ENCODE measurements around the gene CPNE6.

CPNE6 gene

GRCh38 chr14:24116128-24116814 is 44.9 kb downstream of the CPNE6 start:
- no peak overlapping the region for H3K4me3 ChIP-seq (ENCODE audit: insufficient read depth, low read depth, low read length)
- WGBS, 2 experiments = 89 to 95% methylated on average over 6 of the region's 6 CpGs

GRCh38 chr14:24117179-24117578 is 45.8 kb downstream of the CPNE6 start:
- Histone ChIP-seq H3K4me1 (ENCODE audit: control insufficient read depth, insufficient read depth, low read length) (no peaks in the 10 kb centered on the region), H3K36me3 (ENCODE audit: control insufficient read depth, insufficient read depth, low read length) (peaks cover 31% of the 10 kb centered on the region), H3K27ac (ENCODE audit: insufficient read depth, low read depth, low read length, poor library complexity, severe bottlenecking) (no peak overlapping the region), H3K9me3 (ENCODE audit: control insufficient read depth, low read length) (no peaks in the 10 kb centered on the region), H3K4me3 (ENCODE audit: insufficient read depth, low read depth, low read length) (no peak overlapping the region), H3K27me3 (ENCODE audit: control insufficient read depth, insufficient read depth, low read length, poor library complexity, severe bottlenecking) (no peaks in the 10 kb centered on the region)
- WGBS, 2 experiments = 93 to 94% methylated on average over 6 of the region's 6 CpGs

More at GRCh38 chr14:24116128-24116814, 44.9 kb downstream of the CPNE6 start:
- H3K27ac ChIP-seq (ENCODE audit: insufficient read depth, low read depth, low read length, poor library complexity, severe bottlenecking) = no peak overlapping the region
- H3K27me3 ChIP-seq (ENCODE audit: control insufficient read depth, insufficient read depth, low read length, poor library complexity, severe bottlenecking) = no peaks in the 10 kb centered on the region
- H3K36me3 ChIP-seq (ENCODE audit: control insufficient read depth, insufficient read depth, low read length) = peaks cover 29% of the 10 kb centered on the region
- no peaks in the 10 kb centered on the region for H3K4me1 ChIP-seq (ENCODE audit: control insufficient read depth, insufficient read depth, low read length)
- H3K9me3 ChIP-seq (ENCODE audit: control insufficient read depth, low read length) = no peaks in the 10 kb centered on the region

DNA sequence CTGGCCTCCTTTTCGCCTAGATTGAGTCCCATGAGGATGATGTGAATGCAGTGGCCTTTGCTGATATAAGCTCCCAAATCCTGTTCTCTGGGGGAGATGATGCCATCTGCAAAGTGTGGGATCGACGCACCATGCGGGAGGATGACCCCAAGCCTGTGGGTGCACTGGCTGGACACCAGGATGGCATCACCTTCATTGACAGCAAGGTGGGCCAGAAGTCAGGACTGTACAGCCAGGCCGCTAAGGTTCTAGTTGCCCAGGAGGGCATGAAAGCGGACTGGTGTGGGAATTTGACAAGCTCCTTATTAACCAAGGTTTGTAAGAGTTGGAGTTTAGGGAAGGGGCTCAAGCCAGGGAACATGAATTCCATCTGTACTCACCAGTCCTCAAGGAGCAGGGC is 48.3 kb downstream of the CPNE6 start:
- no peaks in the 10 kb centered on the region for H3K4me1 ChIP-seq (ENCODE audit: control insufficient read depth, insufficient read depth, low read length)
- no peaks in the 10 kb centered on the region for H3K27me3 ChIP-seq (ENCODE audit: control insufficient read depth, insufficient read depth, low read length, poor library complexity, severe bottlenecking)
- peaks cover 38% of the 10 kb centered on the region for H3K36me3 ChIP-seq (ENCODE audit: control insufficient read depth, insufficient read depth, low read length)
- no peak overlapping the region for H3K4me3 ChIP-seq (ENCODE audit: insufficient read depth, low read depth, low read length)
- H3K27ac ChIP-seq (ENCODE audit: insufficient read depth, low read depth, low read length, poor library complexity, severe bottlenecking) = no peak overlapping the region
- 95 to 98% methylated on average over 6 of the region's 6 CpGs for WGBS, 2 experiments
- no peaks in the 10 kb centered on the region for H3K9me3 ChIP-seq (ENCODE audit: control insufficient read depth, low read length)

DNA sequence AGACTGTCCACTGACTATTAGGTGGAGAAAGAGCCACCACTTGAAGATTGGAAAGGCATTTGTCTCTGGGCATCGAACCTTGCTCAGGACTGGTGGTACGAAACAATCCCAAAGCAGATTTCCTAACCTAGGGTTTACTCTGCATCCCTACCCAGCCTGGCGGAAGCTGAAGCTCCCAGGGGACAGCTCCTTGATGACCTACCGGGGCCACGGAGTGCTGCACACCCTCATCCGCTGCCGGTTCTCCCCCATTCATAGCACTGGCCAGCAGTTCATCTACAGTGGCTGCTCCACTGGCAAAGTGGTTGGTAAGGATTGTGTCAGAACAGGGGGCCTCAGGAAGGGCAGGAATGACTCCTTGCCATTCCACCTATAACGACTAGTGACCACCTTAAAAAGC is 49.8 kb downstream of the CPNE6 start:
- 93% methylated on average over 8 of the region's 8 CpGs for WGBS, 2 experiments
- H3K4me1 ChIP-seq (ENCODE audit: control insufficient read depth, insufficient read depth, low read length) = no peaks in the 10 kb centered on the region
- H3K9me3 ChIP-seq (ENCODE audit: control insufficient read depth, low read length) = no peaks in the 10 kb centered on the region
- H3K4me3 ChIP-seq (ENCODE audit: insufficient read depth, low read depth, low read length) = no peak overlapping the region
- peaks cover 38% of the 10 kb centered on the region for H3K36me3 ChIP-seq (ENCODE audit: control insufficient read depth, insufficient read depth, low read length)
- no peak overlapping the region for H3K27ac ChIP-seq (ENCODE audit: insufficient read depth, low read depth, low read length, poor library complexity, severe bottlenecking)
- H3K27me3 ChIP-seq (ENCODE audit: control insufficient read depth, insufficient read depth, low read length, poor library complexity, severe bottlenecking) = no peaks in the 10 kb centered on the region

GRCh38 chr14:24122416-24122815 is 51.1 kb downstream of the CPNE6 start:
- no peak overlapping the region for H3K4me3 ChIP-seq (ENCODE audit: insufficient read depth, low read depth, low read length)
- H3K27ac ChIP-seq (ENCODE audit: insufficient read depth, low read depth, low read length, poor library complexity, severe bottlenecking) = no peak overlapping the region
- no peaks in the 10 kb centered on the region for H3K27me3 ChIP-seq (ENCODE audit: control insufficient read depth, insufficient read depth, low read length, poor library complexity, severe bottlenecking)
- H3K9me3 ChIP-seq (ENCODE audit: control insufficient read depth, low read length) = no peaks in the 10 kb centered on the region
- H3K36me3 ChIP-seq (ENCODE audit: control insufficient read depth, insufficient read depth, low read length) = peaks cover 33% of the 10 kb centered on the region
- H3K4me1 ChIP-seq (ENCODE audit: control insufficient read depth, insufficient read depth, low read length) = no peaks in the 10 kb centered on the region
- WGBS, 2 experiments = 90 to 97% methylated on average over 4 of the region's 4 CpGs

DNA sequence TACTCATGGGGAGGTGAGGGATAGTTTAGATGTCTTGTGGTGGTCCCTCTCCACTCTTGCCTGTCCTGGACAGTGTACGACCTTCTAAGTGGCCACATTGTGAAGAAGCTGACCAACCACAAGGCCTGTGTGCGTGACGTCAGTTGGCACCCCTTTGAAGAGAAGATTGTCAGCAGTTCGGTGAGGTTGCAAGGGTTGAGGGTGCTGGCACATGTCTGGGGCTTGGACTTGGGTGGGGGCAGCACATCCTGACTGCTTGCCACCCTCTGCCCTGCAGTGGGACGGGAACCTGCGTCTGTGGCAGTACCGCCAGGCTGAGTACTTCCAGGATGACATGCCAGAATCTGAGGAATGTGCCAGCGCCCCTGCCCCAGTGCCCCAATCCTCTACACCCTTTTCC is 51.5 kb downstream of the CPNE6 start:
- no peak overlapping the region for H3K4me3 ChIP-seq (ENCODE audit: insufficient read depth, low read depth, low read length)
- no peaks in the 10 kb centered on the region for H3K9me3 ChIP-seq (ENCODE audit: control insufficient read depth, low read length)
- H3K27me3 ChIP-seq (ENCODE audit: control insufficient read depth, insufficient read depth, low read length, poor library complexity, severe bottlenecking) = no peaks in the 10 kb centered on the region
- H3K27ac ChIP-seq (ENCODE audit: insufficient read depth, low read depth, low read length, poor library complexity, severe bottlenecking) = no peak overlapping the region
- WGBS, 2 experiments = 94 to 96% methylated on average over 8 of the region's 8 CpGs
- H3K4me1 ChIP-seq (ENCODE audit: control insufficient read depth, insufficient read depth, low read length) = no peaks in the 10 kb centered on the region
- peaks cover 29% of the 10 kb centered on the region for H3K36me3 ChIP-seq (ENCODE audit: control insufficient read depth, insufficient read depth, low read length)

DNA sequence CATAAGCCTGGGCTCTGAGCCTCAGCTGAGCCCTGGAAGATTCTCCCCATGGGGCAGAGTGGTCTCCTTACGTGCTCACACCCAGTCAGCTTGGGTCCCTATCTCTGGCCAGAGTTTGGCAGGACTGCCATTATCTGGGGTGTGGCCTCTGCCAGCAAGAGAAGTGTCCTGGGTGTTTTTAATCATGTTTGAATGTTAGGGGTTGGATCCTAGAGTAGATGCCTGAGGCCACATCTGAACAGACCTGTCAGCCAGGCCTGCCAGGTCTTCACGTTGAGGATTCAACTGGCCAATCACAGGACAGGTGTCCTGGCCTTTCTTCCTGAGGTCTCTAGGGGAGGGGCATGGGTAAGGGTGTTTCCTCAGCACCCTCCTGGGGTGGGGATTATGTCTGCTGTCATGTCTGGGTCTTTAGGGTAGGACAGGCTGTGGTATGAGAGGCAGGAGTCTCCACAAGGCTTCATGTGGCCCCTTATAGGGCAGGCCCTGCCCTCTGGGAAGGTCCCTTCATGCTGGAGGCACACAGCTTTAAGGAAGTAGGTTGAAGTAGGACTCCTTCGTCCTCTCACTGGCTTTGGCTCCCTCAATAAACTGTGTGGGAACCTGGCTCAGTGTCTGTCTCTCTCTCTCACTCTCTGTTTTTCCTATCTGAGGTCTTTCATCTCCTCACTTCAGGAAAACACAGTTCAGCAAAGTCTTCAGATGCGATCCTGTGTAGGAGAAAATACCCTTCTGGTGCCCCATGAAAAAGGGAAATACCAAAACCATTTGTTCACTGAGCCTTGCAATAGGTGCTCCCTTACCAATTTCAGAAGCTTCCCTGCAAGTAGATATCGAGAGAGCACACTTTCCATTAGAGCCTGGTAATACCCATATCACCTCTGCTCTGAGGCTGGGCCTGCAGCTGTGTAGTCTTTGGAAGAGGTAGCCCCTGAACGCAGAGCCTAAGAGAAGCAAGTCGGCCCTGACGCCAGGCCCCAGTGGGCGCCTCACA is 52.4 kb downstream of the CPNE6 start:
- Histone ChIP-seq H3K9me3 (ENCODE audit: control insufficient read depth, low read length) (no peaks in the 10 kb centered on the region), H3K27ac (ENCODE audit: insufficient read depth, low read depth, low read length, poor library complexity, severe bottlenecking) (no peak overlapping the region), H3K4me1 (ENCODE audit: control insufficient read depth, insufficient read depth, low read length) (no peaks in the 10 kb centered on the region), H3K36me3 (ENCODE audit: control insufficient read depth, insufficient read depth, low read length) (peaks cover 22% of the 10 kb centered on the region), H3K27me3 (ENCODE audit: control insufficient read depth, insufficient read depth, low read length, poor library complexity, severe bottlenecking) (no peaks in the 10 kb centered on the region), H3K4me3 (ENCODE audit: insufficient read depth, low read depth, low read length) (no peak overlapping the region)
- WGBS, 2 experiments = 89 to 93% methylated on average over 9 of the region's 9 CpGs

DNA sequence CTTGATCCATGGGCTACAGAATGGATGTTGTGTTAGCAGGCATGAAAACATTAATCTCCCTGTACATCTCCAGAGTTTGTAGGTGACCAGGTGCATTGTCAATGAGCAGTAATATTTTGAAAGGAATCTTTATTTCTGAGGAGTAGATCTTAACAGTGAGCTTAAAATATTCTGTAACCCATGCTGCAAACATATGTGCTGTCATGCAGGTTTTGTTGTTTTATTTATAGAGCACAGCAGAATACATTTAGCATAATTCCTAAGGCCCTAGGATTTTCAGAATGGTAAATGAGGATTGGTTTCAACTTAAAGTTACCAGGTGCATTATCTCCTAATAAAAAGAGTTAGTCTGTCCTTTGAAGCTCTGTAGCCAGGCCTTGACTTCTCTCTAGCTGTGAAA is 55.6 kb downstream of the CPNE6 start:
- H3K4me1 ChIP-seq (ENCODE audit: control insufficient read depth, insufficient read depth, low read length) = no peaks in the 10 kb centered on the region
- H3K9me3 ChIP-seq (ENCODE audit: control insufficient read depth, low read length) = no peaks in the 10 kb centered on the region
- H3K27ac ChIP-seq (ENCODE audit: insufficient read depth, low read depth, low read length, poor library complexity, severe bottlenecking) = no peak overlapping the region
- peaks cover 6% of the 10 kb centered on the region for H3K36me3 ChIP-seq (ENCODE audit: control insufficient read depth, insufficient read depth, low read length)
- H3K4me3 ChIP-seq (ENCODE audit: insufficient read depth, low read depth, low read length) = no peak overlapping the region
- H3K27me3 ChIP-seq (ENCODE audit: control insufficient read depth, insufficient read depth, low read length, poor library complexity, severe bottlenecking) = no peaks in the 10 kb centered on the region

DNA sequence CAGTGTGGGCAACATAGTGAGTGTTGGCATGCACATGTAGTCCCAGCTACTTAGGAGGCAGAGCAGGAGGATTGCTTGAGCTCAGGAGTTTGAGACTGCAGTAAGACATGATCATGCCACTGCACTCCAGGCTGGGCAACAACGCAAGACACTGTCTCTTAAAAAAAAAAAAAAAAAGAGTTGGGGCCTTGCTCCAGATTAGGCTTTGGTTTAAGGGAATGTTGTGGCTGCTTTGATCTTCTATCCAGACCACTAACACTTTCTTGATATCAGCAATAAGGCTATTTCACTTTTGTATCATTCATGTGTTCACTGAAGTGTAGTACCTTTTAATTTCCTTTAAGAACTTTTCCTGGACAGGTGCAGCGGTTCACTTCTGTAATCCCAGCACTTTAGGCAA is 56.3 kb downstream of the CPNE6 start:
- Histone ChIP-seq H3K4me3 (ENCODE audit: insufficient read depth, low read depth, low read length) (no peak overlapping the region), H3K27me3 (ENCODE audit: control insufficient read depth, insufficient read depth, low read length, poor library complexity, severe bottlenecking) (no peaks in the 10 kb centered on the region)
- 95% methylated on average over 2 of the region's 2 CpGs for WGBS, 2 experiments

More for the DNA sequence above, 56.3 kb downstream of the CPNE6 start:
- Histone ChIP-seq H3K4me1 (ENCODE audit: control insufficient read depth, insufficient read depth, low read length) (no peaks in the 10 kb centered on the region), H3K27ac (ENCODE audit: insufficient read depth, low read depth, low read length, poor library complexity, severe bottlenecking) (no peak overlapping the region), H3K9me3 (ENCODE audit: control insufficient read depth, low read length) (no peaks in the 10 kb centered on the region), H3K36me3 (ENCODE audit: control insufficient read depth, insufficient read depth, low read length) (peaks cover 2% of the 10 kb centered on the region)
